Stimulated activated CD4-positive, alpha-beta T cell treated with anti-CD3 and anti-CD28 coated beads, Interleukin-2, amount 100 ng/mL, for 24 hours (primary cell): ENCODE results near the gene GSK3A.
"Not testable (repeated sequence)": the region's sequence is repeated elsewhere in the genome, so short reads cannot be mapped to it uniquely, and the experiment has no call there.

Experiments used
- DNase-seq, 2 donors: peaks; one replicate each; pipeline ENCODE4 v3.0.0-alpha.2; 2020

The GSK3A gene

DNA sequence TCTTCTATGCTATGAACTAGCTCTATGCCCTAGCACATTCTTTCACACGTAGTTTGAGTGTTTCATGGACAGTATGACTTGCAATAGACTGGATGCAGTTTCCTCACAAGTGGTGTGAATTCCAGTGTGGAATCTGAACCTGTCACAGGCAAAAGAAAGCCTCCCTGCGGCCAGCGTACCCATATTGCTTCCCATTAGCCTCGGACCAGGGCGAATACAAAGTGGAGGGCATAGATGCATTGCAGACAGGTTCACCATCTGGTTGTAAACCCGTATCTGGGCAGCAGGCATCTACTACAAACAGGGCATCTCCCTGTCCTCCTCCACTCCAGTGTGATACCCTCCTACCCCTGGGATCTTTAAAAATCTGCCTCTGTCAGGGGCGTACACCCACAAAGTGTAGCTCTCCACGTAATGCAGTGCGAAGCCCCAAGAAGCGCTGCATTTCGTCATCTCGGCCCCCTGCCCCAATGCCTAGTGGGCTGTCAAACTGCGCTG, 25.3 kb upstream of the GSK3A start:
- DNase-seq: no peak

- not testable (repeated sequence) for DNase-seq
Measured at GRCh38 chr19:42266928-42267603, 24.7 kb upstream of the GSK3A start.

DNA sequence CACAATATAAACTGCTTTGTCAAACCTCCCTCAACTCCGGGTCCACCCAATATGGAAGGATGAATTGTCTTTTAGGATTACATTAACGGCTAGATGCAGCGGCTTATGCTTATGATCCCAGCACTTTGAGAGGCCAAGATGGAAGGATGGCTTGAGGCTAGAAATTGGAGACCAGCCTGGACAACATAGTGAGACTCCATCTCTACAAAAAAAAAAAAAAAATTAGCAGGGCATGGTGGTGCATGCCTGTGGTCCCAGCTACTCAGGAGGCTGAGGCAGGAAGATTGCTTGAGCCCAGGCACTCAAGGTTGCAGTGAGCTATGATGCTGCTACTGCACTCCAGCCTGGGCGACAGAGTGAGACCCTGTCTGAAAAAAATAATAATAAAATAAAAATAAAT, 23.7 kb upstream of the GSK3A start:
- not testable (repeated sequence) for DNase-seq

GRCh38 chr19:42261763-42262162, 19.4 kb upstream of the GSK3A start:
- DNase-seq: no peak

GRCh38 chr19:42257842-42258241, 15.4 kb upstream of the GSK3A start:
- DNase-seq: not testable (repeated sequence)

DNA sequence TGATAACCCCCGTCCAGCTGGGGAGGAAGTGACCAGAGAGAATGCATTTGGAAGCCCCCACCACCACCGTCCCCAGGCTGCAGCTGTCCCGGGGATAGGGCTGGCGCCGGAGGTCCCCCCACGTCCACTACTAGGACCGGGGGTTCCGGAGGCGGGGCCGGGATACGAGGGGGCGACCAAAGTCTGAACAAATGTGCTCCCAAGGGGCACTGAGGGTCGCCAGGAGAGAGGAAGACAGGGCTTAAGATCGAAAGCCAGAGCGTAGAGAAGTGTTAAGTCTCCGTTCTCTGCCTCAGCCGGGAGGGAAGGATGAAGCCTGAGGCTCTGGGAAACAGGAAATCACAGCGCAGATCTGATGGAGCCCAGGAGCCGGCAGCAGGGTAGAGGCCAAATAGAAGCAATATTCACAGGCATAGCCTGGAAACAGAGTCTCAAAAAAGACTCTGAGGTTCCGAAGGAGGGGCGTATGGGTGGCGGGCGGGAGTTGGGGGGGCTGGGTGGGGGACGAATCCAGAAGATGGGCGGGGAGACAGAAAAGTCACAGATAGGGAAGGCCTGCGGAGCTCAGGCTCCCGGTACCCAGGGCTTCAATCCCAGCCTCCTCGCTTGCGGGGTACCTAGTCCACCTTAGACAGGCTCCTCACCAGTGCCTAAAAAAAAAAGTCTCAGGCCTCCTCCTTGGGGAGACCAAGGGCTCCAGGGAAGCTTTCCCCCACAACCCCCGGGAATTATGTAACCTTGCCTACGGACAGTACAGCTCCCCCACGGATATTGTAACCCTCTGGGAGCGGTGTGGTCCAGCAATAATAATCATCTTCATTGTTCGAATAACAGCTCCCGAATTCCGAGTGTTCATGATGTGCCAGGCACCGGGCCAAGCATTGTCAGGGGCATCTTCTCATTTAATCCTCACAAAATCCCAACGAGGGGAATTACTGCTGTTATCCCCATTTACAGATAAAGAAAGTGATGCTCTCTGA, 13.7 kb upstream of the GSK3A start:
- DNase-seq: no peak

DNA sequence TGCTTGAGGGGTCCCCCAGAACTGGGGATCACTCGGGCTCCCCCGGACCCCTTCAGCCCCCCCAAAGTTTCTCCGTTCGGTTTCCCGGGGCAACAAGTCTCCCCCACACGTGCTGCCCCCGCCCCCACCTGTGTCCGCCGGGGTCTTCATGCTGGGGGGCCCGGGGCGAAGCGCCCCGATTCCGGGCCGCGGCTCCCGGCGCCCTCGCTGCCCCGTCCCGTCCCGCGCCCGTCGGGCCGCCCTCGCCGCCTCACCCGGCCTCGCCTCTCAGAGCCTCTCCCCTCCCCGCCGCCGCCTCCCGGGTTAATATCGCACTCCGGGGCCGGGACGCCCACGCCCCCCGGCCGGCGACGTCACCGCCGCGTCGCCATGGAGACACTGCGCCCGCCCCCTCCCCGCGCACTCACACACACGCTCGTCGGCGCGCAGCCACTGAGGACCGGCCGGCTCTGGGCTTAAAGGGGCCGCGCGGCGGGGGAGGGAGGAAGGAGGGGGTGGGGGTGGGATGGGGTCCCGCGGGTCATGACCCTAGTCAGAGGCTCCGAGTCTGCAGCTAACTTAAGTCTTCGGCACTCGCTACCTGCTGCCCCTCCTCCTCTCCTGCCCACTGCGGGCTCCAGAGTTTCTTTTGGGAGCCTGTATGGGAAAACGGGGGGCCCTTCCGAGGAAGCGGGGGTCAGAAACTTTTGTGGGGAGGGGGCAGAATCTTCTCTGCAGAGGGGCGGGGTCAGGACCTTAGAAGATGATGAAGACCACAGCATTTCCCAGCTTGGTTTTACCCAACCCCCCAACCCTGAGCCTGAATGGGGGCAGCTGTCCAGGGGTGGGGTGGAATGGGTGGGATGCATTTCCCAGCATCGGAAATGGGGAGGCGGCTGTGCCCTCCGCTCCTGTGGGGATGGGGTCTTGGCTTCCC, 12.7 kb upstream of the GSK3A start, which contains the start of gene ERF:
Gene ERF, minus strand, starts transcription at position 279 of the 916 bp plus-strand sequence. Its CDS starts 129 bp downstream, at position 150.
- peak; percentile 93 to 94 for DNase-seq

DNA sequence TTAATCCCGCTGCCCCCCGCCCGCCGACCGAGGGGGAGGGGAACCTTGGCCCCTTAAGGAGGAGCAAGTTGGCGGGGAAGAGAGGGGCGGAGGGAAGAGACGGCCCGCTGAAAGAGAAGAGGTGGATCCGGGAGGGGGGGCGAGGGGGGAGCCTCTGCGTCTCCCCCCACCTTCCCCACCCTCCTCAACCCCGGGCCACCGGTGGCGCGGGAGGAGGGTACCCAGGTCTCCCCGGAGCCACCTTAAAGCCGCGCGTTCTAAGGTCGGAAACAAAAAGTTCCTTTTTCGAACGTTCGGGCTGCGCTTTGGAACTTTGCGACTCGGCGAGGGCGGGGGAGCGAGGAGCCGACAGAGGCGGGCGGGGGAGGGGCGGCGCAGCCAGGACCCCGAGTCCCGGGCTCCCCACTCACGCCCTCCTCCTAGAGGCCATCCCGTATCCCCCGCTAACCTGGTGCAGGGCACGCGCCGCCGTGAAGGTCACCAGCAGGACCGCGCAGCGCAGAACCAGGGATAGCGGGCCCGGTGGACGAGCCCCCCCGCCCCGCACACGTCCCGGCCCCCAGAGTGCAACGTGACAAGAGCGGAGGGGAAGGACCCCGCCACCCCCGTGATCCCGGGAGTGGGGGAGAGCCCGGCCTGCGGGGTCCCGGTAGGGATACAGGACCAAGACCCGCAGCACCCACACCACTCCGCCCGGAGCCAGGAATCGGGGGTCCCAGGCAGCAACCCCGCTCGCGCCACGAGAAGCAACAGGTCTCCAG, 11.9 kb upstream of the GSK3A start:
- DNase-seq: peak; percentile 80 to 82

- DNase-seq: peak; percentile 63 to 78
Measured at GRCh38 chr19:42253245-42254088, 11.1 kb upstream of the GSK3A start.

DNA sequence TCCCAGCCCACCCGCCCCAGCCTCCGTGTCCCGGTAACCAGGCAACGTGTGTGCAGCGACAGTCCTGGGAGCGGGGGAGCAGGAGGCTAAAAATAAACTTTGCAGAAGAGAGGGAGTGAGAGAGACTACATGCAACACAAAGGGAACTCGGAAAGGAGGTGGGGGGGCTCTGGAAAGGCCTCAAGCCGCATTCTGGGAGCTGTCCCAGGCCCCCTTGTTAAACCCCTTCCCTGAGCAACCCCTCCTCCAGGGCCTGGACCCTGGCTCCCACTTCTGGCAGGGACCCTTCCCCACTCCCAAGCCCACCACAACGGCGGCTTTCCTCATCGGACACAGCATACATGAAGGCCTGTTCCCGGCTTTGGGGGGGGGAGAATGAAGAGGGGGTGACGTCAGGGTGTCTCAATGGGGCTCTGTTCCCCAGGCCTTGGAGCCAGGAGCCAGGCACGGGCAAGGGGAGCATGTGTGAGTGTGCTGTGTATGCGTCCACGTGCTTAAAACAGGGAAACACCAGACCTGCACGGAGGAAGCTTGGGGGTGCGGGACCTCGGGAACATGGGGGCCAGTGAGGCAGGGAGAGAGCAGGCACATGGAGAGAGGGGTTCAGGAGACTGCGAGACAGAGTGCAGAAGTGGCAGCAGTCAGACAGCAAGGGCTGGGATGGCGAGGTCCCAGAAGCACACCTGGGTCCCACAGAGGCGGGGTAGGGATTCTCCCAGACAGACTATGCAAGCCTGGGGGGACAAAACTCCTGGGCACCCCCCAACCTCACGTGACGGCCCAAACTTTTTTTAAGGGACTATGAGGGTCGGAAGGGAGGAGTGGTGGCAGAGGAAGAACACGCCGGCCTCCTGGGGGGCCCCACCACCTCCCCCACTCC, 10.2 kb upstream of the GSK3A start:
- no peak for DNase-seq

DNA sequence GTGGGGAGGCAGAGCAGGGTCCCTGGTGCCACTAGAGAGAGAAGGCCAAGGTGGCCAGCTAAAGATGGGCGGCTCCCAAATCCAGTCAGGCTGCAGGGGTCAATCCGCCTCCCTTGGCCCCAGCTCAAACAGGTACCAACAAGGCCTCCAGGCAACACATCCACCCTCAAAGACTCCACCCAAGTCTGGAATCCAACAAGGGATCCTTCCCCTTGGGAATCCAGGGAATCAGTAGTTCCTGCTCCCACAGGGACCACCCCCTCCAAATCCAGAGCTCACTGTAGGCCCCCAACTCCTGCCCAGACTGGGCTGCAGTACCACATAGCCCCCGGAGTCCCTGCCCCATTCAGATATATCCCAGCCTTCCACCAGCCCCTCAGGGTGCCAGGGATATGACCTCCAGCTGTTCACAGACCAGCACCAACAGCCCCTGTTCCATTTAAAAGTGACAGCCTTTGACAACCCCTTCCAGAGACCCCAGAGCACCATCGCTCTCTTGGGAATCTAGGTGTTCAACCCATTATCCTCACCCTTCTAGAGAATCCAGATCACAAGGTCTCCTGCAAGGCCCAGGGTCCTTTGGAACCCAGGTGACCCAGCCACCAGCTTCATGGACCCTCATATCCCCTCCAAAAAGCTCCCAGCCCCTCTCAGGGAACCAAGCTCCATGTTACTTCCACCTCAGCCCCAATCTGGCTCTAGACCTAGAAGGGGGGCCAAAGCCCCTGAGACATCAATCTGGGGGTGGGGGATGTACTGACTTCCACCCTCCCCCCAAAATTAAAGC, 9.4 kb upstream of the GSK3A start:
- DNase-seq: no peak

- no peak for DNase-seq
Measured at GRCh38 chr19:42250666-42251531, 8.5 kb upstream of the GSK3A start.

DNA sequence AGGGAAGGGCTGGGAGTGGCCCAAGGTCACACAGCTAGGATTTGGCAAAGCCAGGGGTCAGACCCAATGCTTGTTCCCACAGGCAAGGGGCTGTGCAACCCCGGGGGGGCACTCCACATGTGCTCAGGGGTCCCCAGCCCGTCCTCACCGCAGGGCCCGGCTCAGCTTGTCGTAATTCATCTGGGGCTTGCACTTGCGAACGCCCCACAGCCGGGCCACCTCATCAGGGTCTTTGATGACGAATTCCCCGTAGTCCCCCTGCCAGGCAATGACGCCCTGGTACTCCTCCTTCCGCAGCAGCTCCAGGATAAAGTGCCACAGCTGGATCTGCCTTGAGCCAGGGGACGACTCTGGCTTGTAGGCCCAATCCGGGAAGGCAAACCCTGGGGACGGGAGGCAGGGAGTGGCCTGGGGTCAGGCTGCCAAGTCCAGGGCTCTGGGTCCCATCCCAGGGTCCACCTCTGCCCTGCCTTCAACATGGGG, 7.8 kb upstream of the GSK3A start:
- no peak for DNase-seq

DNA sequence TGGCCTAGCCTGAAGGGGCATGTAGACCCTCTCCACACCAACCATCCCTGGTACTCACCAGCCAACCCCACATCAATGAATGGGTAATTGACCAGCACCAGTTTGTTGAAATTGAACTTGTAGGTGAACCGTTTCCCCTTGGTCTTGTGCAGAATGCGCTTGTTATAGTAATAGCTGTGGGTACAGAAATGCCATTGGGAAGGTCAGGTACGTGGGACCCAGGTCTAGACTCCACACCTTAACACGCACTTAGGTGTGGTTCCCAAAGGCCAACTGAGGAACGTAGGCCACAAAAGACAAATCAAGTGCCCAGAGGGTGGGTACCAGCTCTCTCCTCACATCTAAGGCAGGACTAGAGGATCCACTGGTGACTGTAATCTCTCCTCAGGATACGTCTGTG, 7.4 kb upstream of the GSK3A start:
- DNase-seq: no peak

DNA sequence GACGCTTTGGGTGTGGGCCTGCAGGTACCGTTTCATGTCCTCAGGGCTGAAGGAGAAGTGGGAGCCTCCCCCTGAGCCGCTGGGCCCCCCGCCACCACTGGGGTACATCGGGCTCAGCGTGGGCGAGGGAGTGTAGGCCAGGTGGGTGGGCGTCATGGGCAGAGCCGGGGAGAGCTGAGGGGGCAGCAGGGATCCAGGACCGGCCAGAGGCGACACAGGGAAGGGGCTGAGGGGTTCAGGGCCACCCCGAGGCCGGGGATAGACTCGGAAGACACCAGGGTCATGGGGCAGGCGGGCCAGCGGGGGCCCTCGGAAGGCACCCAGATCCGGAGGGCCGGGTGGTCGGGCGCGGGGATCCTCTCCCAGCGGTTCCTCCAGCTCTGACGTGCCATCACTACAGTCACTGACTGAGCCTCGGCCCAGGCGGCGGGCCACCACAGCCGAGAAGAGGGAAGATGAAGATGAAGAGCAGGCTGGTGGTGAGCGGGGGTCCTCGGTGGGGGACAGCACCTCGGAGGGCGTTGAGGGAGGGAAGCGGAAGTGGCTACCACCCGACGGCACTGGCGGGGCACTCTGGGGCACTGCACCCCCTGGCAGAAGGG, 6.8 kb upstream of the GSK3A start:
- DNase-seq: no peak

- DNase-seq: no peak
Measured at GRCh38 chr19:42248270-42249148, 6.1 kb upstream of the GSK3A start.
